NCI-H1417 (cell line): Measurements from ENCODE around the gene GPATCH4.
"Not testable (repeated sequence)": the region's sequence is repeated elsewhere in the genome, so short reads cannot be mapped to it uniquely, and the experiment has no call there.

Source experiments
- DNase-seq, 3 experiments: peaks; one replicate each; lab custom pipeline; 2025; lab: John Stamatoyannopoulos, UW

Gene GPATCH4

DNA sequence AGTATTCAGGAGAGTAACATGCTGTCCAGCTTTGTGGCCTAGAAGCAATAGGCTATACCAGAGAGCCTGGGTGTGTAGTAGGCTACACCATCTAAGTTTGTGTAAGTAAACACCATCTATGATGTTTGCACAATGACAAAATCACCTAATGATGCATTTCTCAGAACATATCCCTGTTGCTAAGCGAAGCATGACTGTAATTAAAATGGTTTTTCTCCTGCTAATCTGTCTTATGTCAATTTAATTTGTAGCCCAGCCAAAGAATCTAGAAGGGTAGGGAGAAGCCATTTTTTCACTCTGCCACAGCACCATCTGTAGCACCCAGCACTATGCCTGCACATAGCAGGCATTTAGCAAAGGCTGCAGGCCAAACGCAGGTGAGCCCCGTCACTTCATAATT is 23.7 kb downstream of the GPATCH4 start:
- peak in 2 of 3 experiments; percentile 48 to 71 for DNase-seq

DNA sequence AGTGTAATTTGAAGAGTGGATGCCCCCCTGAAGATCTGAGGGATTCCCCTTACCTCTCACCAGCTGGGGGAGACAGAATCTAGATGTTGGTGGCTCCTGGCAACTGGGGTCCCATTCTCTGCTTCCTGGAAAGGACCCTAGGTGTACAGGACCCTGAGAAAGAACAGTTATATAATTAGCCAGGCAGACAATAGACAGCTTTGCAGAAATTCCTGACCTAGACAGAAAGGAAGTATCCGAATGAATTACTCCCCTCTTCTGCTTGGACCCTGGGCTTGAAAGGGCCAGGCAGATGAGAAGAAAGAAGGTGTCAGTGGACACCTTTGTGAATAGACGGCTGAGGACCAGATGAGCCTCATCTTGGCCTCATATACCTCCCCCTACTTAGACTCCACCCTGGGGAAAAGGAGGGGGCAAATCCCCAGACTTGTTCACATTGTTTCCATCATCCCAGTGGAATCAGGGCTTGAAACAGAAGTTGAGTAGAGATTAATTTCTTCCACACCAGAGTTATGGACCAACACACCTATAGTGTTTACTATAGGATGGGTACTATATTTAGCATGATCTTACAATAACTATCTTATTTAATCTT is 27.1 kb downstream of the GPATCH4 start:
- DNase-seq, result no peak

DNA sequence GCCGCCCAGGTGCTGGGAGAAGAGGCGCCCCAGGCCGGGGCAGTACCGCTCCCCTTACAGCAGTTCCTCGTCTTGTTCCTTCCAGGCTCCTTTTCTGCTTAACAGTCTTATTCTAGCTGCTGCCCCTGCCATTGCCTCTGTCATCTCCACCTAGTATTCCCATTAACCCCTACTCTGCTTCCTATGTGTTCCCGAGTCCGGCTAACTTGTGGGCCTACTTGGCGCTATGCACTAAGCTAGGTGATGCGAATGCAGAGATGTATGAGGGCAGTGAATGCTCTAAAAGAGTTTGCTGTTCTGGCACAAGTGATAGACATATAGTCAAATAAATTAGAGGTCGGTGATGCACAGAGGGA is 28.6 kb downstream of the GPATCH4 start:
- no peak for DNase-seq

DNA sequence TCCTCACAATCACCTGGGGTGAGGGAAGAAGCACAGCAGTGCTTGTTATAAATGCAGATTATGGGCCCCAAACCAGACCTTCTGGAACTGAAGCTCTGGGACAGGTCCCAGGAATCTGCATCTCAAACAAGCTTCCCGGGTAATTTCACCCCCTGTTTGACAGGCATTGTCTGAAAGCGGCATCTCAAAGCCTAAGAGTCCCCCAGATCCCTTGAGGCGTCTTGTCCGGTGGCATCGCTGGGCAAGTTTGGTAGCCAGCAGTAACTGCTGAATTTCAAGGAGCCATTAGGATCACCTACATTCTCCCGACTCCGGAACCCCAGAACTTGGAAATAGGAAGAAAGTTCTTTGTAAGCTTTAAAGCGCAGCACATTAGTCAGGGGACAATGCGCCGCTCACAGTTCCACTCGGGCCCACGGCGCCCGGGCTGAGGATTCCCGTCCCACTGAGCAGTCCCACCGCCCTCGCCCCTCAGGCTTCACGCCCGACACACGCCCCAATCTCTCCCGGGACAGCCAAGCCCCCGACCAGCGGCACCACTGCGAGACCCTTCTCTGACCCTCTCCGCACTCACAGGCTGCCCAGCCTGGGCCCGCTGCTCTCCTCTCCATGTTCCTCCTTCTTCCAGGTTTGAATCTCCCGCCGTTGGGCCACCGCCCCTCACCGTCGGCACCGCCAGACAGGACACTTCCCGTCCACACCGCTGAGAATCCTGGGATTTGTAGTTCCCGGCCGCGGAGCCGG is 29.2 kb downstream of the GPATCH4 start, which contains the start of gene IQGAP3:
Gene IQGAP3, minus strand, starts transcription at position 647 of the 744 bp plus-strand sequence. Its CDS starts 36 bp downstream, at position 611.
- peak; percentile 81 to 91 (median 88) for DNase-seq

DNA sequence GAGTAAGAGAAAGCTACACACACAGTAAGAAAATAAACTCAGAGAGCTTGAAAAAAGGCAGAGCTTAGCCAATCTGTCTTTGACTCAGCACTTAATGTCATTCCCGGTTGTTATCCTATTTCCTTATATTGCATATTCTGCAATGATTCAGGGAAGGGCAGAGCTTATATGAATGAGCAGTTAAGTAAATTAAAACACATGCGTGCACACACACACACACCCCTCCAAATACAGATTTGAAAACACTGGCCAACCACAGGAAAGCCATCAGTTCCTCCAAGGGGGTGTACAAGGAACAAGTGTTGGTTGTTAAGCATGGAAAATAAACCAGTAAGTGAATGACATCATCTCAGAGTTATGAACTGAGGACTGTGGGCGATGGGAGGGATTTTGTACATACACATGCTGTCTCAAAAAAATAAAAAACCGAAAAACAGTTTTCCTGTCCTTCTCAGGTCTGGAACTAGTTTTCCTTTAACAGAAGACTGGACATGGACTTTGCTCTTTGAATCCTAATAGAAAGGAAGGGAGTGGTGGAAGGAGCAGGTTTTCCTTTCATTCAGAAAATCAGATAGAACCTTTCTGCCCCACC is 29.9 kb downstream of the GPATCH4 start:
- DNase-seq, result no peak

DNA sequence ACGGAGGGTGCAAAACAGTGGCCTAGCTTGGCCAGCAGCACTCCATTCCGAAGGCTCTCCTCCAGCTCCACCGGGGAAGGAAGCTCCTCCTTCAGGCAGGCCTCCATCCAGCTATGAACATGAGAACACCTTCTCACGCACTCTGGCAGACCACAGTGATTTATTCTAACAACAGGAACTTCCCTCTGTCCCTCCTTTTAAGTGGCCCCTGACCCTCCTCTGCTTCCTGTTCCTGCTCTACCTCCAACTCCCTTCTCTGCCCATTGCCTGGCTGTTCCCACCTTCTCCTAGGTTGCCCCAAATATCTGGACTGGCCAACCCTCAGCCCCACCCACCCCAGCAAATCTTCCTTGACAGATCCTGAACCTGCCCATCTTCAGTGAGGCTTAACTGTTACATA is 34.8 kb downstream of the GPATCH4 start:
- DNase-seq, result no peak

DNA sequence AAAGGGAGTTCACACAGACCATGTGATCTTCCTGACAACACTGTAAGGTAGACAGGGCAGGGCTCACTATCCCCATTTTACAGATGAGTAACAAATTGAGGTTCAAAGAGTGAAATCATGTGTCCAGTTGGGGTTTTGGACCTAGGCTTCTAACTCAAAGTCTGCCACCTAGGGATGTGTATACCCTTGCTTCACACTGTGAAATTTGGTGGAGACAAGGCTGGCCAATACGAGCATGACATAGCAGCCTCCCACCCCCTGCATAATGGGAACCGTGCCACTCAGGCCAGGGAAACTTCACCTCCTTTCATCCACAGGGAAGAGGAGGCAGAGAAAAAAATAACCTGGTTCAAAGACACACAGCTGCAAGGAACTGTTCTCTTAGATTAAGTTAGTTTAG is 35.8 kb downstream of the GPATCH4 start:
- no peak for DNase-seq

DNA sequence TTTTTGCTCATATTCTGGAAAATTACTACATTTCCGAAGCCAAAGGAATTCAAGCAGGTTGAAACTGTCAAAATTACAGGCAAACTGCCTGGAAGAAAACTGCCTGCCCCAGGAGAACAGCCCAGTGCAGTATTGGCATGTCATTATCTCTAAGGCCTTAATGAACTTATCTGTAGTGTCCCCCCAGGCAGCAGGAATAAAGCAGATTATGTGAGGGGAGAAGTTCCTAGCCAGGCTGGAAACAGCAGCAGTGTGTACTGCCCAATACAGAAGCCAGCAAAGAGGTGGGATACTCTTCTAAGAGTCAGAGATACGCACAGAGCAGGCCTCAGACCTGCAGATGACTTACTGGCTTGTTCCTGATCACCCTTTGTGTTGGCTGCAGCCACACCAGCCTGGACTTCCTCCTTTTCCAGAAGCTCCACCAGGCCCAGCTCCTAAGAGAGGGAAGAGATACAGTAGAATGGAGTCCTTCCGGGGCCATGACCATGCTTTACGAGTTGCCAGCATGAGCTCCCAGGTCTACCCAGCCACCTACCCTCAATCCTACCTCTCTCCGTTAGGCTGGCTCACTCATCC is 40.6 kb downstream of the GPATCH4 start:
- no peak for DNase-seq

DNA sequence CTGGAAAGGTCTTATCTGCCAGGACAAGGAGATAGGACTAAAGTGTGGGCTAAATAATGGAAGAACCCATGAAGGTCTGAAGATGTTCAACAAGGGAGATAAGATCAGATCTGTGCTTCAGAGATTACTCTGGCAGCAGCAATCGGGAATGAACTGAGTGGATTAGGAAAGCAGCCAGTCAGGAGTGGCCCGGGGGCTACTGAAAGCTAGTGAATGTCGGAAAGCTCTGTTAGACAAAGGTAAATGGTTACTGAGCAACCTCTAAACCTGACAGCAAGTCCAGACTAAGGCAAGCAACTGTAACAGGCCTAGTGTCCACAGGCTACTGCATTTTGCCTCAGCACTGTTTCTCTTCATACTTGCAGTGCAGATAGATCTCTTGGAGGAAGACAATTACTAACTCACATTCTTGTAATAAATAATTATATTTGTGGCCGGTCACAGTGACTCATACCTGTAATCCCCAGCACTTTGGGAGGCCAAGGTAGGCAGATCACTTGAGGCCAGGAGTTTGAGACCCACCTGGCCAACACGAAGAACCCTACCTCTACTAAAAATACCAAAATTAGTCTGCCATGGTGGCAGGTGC is 41.4 kb downstream of the GPATCH4 start:
- DNase-seq, result no peak

DNA sequence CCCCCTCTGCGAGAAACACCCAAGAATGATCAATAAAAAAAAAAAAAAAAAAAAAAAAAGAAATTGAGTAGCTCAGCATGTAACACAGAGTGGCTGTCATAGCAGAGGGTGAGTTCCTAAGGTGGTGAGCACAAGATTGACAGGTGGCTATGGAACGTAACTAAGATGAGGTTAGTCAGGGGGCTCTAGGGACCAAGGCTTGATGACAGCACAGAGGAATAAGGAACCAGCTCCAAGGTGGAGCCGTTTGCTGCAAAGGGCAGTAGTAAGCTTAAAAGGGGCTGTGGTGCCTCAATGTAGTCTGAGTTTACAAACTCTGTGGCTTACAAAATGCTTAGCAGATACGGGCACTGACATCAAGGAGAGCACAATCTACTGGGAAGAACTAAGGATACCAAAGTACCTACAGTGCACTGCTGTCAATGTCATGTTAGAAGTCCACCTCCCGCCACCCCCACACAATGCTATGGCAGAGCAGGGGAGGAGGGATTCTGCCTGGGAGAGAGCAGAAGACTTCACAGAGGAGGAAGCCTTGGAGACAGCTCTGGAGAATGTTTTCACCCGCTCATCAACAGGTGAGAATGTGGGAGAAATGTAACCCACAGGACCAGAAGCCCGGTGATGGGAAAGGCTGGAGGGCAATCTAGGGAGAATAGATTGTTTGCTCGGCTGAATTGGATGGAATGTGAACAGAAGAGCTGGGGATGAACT is 42.0 kb downstream of the GPATCH4 start:
- no peak for DNase-seq

DNA sequence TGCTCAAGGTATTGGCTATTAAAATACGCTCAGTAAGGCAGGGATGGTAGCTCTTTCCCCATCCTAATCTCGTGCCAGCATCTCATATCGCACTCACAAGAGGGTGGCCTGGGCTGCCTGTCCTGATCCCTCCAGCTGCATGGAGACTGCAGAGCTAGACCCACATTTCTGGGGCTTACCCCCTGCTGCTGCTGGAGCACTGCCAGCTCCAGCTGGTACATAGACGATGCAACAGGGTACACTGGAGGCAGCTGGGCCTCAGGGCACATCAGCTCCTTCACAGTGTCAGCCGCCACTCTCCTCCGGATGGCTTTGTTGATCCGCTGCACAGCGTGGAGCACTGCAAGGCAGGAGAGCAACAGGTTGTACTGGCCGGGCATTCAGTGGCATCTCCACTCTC is 44.9 kb downstream of the GPATCH4 start:
- peak in 1 of 3 experiments; percentile 7 for DNase-seq

DNA sequence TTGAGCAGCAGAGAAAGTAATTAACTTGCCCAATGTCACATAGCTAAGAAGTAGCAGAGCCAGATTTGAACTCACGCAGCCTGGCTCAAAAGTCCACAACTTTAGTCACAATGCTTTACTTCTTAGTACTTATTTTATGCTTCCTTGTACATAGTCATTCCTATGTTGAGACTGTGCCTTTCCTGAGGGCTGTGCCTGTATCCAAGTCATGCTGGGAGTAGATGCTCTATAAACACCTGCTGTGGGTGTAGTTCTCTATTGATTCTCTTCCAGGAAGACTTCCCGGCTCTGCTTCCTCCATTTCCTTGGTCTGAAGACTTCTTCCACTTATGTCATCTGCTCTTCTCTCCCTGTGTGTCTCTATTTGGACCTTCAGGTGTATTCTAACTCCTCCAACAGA is 45.6 kb downstream of the GPATCH4 start:
- DNase-seq, result no peak

DNA sequence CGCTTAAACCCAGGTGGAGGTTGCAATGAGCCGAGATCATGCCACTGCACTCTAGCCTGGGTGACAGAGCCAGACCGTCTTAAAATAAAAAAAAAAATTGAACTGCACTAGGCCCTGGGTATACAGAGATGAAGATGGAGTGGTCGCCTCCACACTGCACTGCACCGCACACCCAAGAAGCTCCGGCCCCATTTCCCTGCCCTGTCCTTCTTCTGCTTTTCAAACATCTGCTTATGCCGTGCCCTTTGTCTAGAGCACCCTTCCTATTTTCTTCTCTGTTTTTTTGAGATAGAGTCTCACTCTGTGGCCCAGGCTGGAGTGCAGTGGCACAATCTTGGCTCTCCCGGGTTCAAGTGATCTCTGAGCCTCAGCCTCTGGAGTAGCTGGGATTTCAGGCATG is 46.3 kb downstream of the GPATCH4 start:
- no peak for DNase-seq

DNA sequence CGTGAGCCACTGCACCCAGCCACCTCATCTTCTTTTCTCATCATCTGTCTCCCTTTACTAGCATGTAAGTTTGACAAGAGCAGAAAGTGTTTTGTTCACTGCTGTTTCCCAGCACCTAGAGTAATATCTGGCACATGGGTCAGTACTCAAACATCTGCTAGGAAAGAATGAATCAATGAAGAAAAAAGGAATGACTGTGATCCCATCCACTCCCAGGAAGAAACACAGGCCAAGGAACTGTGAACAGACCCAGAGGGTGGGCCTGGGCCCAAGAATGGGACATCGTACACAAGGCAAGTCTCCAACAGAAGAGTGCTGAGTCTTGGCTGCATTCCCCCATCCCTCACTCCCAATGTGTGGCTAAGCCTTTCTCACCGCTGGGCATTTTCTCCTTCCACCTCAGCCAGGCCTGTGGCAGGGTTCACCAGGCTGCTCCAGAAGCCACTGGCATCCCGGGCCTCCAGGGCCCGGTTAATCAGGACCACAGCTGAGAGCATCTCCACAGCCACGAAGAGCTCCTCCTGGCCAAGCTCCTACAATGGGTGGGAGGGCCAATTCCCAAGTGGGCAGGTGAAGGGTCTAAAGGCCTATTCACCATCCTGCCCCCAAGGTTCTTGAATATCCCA is 47.3 kb downstream of the GPATCH4 start:
- DNase-seq, result no peak

DNA sequence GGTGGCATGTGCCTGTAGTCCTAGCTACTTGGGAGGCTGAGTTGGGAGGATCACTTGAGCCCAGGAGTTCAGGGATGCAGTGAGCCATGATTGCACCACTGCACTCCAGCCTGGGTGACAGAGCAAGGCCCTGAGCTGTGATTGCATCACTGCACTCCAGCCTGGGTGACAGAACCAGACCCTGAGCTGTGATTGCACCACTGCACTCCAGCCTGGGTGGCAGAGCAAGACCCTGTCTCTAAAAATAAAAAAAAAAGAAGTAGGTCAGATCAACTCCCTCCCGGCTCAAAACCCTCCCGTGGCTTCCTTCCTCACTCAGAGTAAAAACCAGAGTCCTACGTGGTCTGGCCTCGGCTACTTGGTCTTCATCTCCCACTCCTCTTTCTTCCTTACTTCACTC is 48.3 kb downstream of the GPATCH4 start:
- not testable (repeated sequence) for DNase-seq

DNA sequence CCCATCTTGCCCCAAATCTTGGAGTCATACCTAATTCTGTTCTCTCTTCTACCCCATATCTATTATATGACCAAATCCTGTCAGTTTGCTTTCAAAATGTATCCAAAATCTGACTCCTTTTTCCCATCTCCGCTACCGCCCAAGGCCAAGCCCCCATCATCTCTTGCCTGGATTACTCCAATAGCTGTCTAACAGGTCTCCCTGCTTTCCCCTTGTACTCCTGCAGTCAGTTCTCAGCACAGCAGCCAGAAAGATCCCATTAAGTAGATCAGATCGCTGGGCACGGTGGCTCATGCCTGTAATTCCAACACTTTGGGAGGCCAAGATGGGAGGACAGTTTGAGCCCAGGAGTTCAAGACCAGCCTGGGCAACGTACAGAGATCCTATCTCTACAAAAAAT is 48.8 kb downstream of the GPATCH4 start:
- no peak for DNase-seq

DNA sequence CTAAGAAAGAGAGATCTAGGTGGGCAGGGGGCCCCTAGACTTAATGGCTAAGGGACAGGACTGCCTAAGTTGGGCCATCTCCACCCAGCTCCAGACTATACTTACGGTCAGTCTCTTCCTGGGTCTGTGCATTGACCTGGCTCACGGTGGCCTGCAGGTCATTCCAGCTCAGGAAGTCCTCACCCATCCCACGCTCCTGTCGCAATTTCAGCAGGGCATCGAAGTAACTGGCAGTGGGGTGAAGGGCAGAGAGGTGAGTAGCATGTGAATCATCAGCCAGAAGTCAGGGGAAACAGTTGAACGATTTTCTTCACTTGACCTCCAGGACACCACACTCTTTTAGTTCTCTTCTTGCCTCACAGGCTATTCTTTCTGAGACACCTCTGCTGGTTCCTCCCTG is 49.4 kb downstream of the GPATCH4 start:
- DNase-seq, result no peak

DNA sequence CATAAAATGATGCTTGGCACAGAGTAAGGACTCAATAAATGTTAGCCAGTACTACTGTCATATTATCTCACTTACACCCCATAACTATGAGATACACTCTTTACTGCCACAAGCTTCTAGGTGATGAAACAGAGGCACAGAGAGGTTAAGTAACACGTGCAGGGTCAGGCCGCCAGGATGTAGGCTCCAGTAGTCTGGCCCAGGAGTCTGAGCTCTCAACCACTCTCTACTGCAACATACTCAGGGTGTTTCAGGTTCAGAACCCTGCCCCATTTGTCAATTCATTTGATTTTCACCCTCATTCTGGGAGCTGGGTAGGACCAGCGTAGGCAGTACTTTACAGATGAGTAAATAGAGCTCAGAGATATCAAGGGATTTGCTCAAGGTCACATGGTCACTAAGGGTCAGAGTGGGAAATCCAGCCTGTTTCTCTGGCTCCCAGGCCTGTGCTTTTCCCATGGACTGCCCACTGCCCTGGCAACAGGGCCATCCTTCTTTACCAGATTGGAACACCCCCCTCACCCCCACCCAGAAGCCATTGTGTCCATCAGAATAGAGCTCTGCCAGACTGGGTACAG is 50.1 kb downstream of the GPATCH4 start:
- no peak for DNase-seq

DNA sequence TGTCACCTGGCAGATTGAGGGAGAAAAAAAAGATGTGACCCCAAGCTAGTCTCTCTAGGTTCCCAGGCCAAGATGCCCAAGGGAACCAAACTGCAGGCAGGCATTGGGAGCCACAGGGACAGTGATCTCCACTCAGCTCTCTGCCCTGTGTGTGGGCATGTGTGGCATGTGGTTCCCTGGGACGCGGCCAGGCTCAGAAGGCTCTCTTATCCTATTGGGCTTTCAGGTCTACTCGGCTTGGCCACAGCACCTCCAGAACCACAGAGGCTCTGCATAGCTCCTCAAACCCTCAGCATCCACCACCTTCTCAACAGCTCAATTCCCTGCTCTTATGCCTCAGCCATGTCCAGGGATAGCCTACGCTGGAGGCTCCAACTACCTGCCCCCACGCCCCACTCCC is 50.9 kb downstream of the GPATCH4 start:
- DNase-seq, result no peak

DNA sequence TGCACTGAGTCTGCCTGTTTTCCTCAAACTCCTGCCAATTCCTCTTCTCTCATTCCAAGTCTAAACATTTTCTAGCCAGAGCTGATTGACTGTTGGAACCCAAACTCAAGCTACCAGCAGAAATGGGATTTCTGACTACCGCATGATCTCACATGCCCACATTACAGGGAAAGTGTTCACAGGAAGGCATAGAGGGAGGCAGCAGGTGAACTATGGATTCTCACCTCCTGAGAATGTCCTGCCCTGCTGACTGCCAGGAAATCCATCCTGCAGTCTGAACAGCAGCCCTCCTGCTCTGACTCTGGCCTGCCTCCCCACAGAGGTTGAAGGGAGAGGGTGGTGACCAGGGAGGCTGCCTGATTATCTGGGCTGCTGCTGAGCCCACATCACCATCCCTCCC is 51.4 kb downstream of the GPATCH4 start:
- DNase-seq, result no peak

DNA sequence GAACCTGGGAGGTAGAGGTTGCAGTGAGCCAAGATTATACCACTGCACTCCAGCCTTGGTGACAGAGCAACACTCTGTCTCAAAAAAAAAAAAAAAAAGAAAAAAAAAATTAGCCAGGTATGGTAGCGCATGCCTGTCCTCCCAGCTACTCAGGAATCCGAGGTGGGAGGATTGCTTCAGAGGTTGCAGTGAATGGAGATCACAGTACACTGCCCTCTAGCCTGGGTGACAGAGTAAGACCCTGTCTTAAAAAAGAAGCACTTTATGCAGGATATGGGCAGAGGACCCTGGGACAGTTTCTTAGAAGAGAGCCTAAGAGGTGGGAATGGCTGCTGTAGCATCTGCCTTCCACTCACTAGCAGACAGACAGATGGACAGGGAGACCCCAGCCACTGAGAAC is 51.9 kb downstream of the GPATCH4 start:
- DNase-seq, result no peak
